Activated CD4-positive, alpha-beta T cell treated with anti-CD3 and anti-CD28 coated beads, Interleukin-2, amount 10 ng/mL, durations not matched to agents 24 days and 14 days (primary cell): ENCODE results near the gene CLDN1. TPM values are rescaled to one million over a fixed set of nuclear protein-coding genes. Genes with fewer than 3 reads are reported as not detected.
A peak's percentile ranks its signal among the peaks of the same experiment; 100 is the strongest.

ENCODE experiments used
- DNase-seq: peaks from one replicate; pipeline ENCODE4 v3.0.0; 2022
- H3K27ac Mint-ChIP-seq: one replicate; pipeline ENCODE4 v1.8.0; 2022; ENCODE audit warnings: mild to moderate bottlenecking, mixed read lengths
- H3K27me3 Mint-ChIP-seq: one replicate; pipeline ENCODE4 v1.8.0; 2022; ENCODE audit warnings: mixed read lengths
- H3K36me3 Mint-ChIP-seq: one replicate; pipeline ENCODE4 v1.8.0; 2022; ENCODE audit warnings: low read depth, mild to moderate bottlenecking, mixed read lengths
- H3K4me1 Mint-ChIP-seq: one replicate; pipeline ENCODE4 v1.8.0; 2021; ENCODE audit warnings: mixed read lengths
- H3K4me3 Mint-ChIP-seq: one replicate; pipeline ENCODE4 v1.8.0; 2022; ENCODE audit warnings: mild to moderate bottlenecking, moderate library complexity, mixed read lengths
- H3K9me3 Mint-ChIP-seq: one replicate; pipeline ENCODE4 v1.8.0; 2021; ENCODE audit warnings: mixed read lengths
- intact Hi-C: fragments of 100-400 bp; cut with micrococcal nuclease; formaldehyde crosslinking; loops from one replicate; pipeline ENCODE4 v1.15.1; 2023
- total RNA-seq: library from RNA; stranded (reverse); gene quantifications from 2 replicates; pipeline ENCODE4 v1.2.3, GENCODE V29; 2022

CLDN1 gene
- total RNA-seq, 1 donor from 2014 or later = 0.33 TPM

- H3K9me3 Mint-ChIP-seq = peaks cover 13% of the 10 kb centered on the region
- no peak for DNase-seq
- intact Hi-C loops = no loop called here
Measured at GRCh38 chr3:190345878-190346277, 23.6 kb upstream of the CLDN1 start.

GRCh38 chr3:190345027-190345821 is 23.0 kb upstream of the CLDN1 start:
- no peak for DNase-seq
- Mint-ChIP-seq H3K4me1 (no peaks in the 10 kb centered on the region), H3K36me3 (no peaks in the 10 kb centered on the region), H3K4me3 (no peak overlapping the region), H3K27me3 (peaks cover 6% of the 10 kb centered on the region), H3K27ac (no peak overlapping the region), H3K9me3 (peaks cover 13% of the 10 kb centered on the region)
- intact Hi-C loops = no loop called here

More at GRCh38 chr3:190345878-190346277, 23.6 kb upstream of the CLDN1 start:
- no peak overlapping the region for H3K27ac Mint-ChIP-seq
- peaks cover 6% of the 10 kb centered on the region for H3K27me3 Mint-ChIP-seq
- H3K4me3 Mint-ChIP-seq = no peak overlapping the region
- no peaks in the 10 kb centered on the region for H3K4me1 Mint-ChIP-seq
- H3K36me3 Mint-ChIP-seq = no peaks in the 10 kb centered on the region

- no peaks in the 10 kb centered on the region for H3K4me1 Mint-ChIP-seq
- intact Hi-C loops = no loop called here
- peaks cover 4% of the 10 kb centered on the region for H3K27me3 Mint-ChIP-seq
- peaks cover 4% of the 10 kb centered on the region for H3K9me3 Mint-ChIP-seq
- no peak overlapping the region for H3K27ac Mint-ChIP-seq
- H3K36me3 Mint-ChIP-seq = no peaks in the 10 kb centered on the region
- no peak for DNase-seq
- no peak overlapping the region for H3K4me3 Mint-ChIP-seq
Measured at GRCh38 chr3:190340071-190340470, 17.8 kb upstream of the CLDN1 start.

- Mint-ChIP-seq H3K4me1 (no peaks in the 10 kb centered on the region), H3K4me3 (no peak overlapping the region), H3K27me3 (peaks cover 4% of the 10 kb centered on the region), H3K27ac (no peak overlapping the region), H3K9me3 (peaks cover 4% of the 10 kb centered on the region), H3K36me3 (no peaks in the 10 kb centered on the region)
- no peak for DNase-seq
- intact Hi-C loops = no loop called here
Measured at GRCh38 chr3:190339130-190339529, 16.9 kb upstream of the CLDN1 start.

GRCh38 chr3:190338717-190339116 is 16.5 kb upstream of the CLDN1 start:
- Mint-ChIP-seq H3K4me3 (no peak overlapping the region), H3K9me3 (peaks cover 4% of the 10 kb centered on the region), H3K36me3 (no peaks in the 10 kb centered on the region), H3K27ac (no peak overlapping the region), H3K4me1 (no peaks in the 10 kb centered on the region), H3K27me3 (peaks cover 4% of the 10 kb centered on the region)
- DNase-seq = no peak
- intact Hi-C loops = no loop called here

GRCh38 chr3:190337301-190337700 is 15.1 kb upstream of the CLDN1 start:
- Mint-ChIP-seq H3K4me3 (no peak overlapping the region), H3K36me3 (no peaks in the 10 kb centered on the region), H3K27ac (no peak overlapping the region), H3K9me3 (peaks cover 4% of the 10 kb centered on the region), H3K27me3 (peaks cover 3% of the 10 kb centered on the region), H3K4me1 (no peaks in the 10 kb centered on the region)
- no peak for DNase-seq
- intact Hi-C loops = no loop called here

GRCh38 chr3:190336516-190337189 is 14.4 kb upstream of the CLDN1 start:
- Mint-ChIP-seq H3K27ac (no peak overlapping the region), H3K27me3 (peaks cover 3% of the 10 kb centered on the region), H3K4me3 (no peak overlapping the region), H3K4me1 (no peaks in the 10 kb centered on the region), H3K9me3 (peaks cover 4% of the 10 kb centered on the region), H3K36me3 (no peaks in the 10 kb centered on the region)
- intact Hi-C loops = no loop called here
- DNase-seq = no peak

- peaks cover 4% of the 10 kb centered on the region for H3K9me3 Mint-ChIP-seq
- peaks cover 6% of the 10 kb centered on the region for H3K27me3 Mint-ChIP-seq
- intact Hi-C loops = no loop called here
Measured at GRCh38 chr3:190333961-190334360, 11.7 kb upstream of the CLDN1 start.

GRCh38 chr3:190330936-190331734 is 8.9 kb upstream of the CLDN1 start:
- no peaks in the 10 kb centered on the region for H3K4me1 Mint-ChIP-seq
- intact Hi-C loops = no loop called here
- no peak overlapping the region for H3K4me3 Mint-ChIP-seq

More at GRCh38 chr3:190333961-190334360, 11.7 kb upstream of the CLDN1 start:
- Mint-ChIP-seq H3K27ac (no peak overlapping the region), H3K36me3 (no peaks in the 10 kb centered on the region), H3K4me3 (no peak overlapping the region), H3K4me1 (no peaks in the 10 kb centered on the region)
- DNase-seq = no peak

GRCh38 chr3:190326930-190327329 is 4.7 kb upstream of the CLDN1 start:
- H3K9me3 Mint-ChIP-seq = no peaks in the 10 kb centered on the region
- no peak overlapping the region for H3K27ac Mint-ChIP-seq
- no peak overlapping the region for H3K4me3 Mint-ChIP-seq
- peaks cover 14% of the 10 kb centered on the region for H3K27me3 Mint-ChIP-seq
- no peak for DNase-seq
- no peaks in the 10 kb centered on the region for H3K36me3 Mint-ChIP-seq
- intact Hi-C loops = loop anchor here (10.0 kb wide), 2 partner anchors 168 to 288 kb away; no protein-coding TSS in a partner anchor
- peaks cover 11% of the 10 kb centered on the region for H3K4me1 Mint-ChIP-seq

More at GRCh38 chr3:190330936-190331734, 8.9 kb upstream of the CLDN1 start:
- H3K27ac Mint-ChIP-seq = no peak overlapping the region
- H3K36me3 Mint-ChIP-seq = no peaks in the 10 kb centered on the region
- no peak for DNase-seq
- H3K9me3 Mint-ChIP-seq = no peaks in the 10 kb centered on the region
- H3K27me3 Mint-ChIP-seq = peaks cover 6% of the 10 kb centered on the region

- no peaks in the 10 kb centered on the region for H3K9me3 Mint-ChIP-seq
- no peak overlapping the region for H3K27ac Mint-ChIP-seq
- DNase-seq = no peak
- no peaks in the 10 kb centered on the region for H3K36me3 Mint-ChIP-seq
- peaks cover 19% of the 10 kb centered on the region for H3K27me3 Mint-ChIP-seq
- peaks cover 15% of the 10 kb centered on the region for H3K4me1 Mint-ChIP-seq
- no peak overlapping the region for H3K4me3 Mint-ChIP-seq
- intact Hi-C loops = loop anchor here (10.0 kb wide), 2 partner anchors 168 to 288 kb away; no protein-coding TSS in a partner anchor
Measured at GRCh38 chr3:190326361-190326760, 4.1 kb upstream of the CLDN1 start.

GRCh38 chr3:190325923-190326322 is 3.7 kb upstream of the CLDN1 start:
- Mint-ChIP-seq H3K36me3 (no peaks in the 10 kb centered on the region), H3K4me3 (no peak overlapping the region), H3K9me3 (no peaks in the 10 kb centered on the region), H3K27me3 (peaks cover 22% of the 10 kb centered on the region), H3K4me1 (peaks cover 16% of the 10 kb centered on the region), H3K27ac (no peak overlapping the region)
- DNase-seq = no peak
- intact Hi-C loops = loop anchor here (10.0 kb wide), 2 partner anchors 169 to 289 kb away; no protein-coding TSS in a partner anchor

GRCh38 chr3:190323246-190323626 is 990 bp upstream of the CLDN1 start:
- H3K4me3 Mint-ChIP-seq = peak overlapping the region; percentile 75

More at GRCh38 chr3:190323246-190323626, 990 bp upstream of the CLDN1 start:
- Mint-ChIP-seq H3K4me1 (peaks cover 31% of the 10 kb centered on the region), H3K36me3 (no peaks in the 10 kb centered on the region), H3K27me3 (peaks cover 22% of the 10 kb centered on the region), H3K27ac (no peak overlapping the region), H3K9me3 (no peaks in the 10 kb centered on the region)
- intact Hi-C loops = loop anchor here (2.0 to 10.0 kb wide), 3 partner anchors 98 to 292 kb away; no protein-coding TSS in a partner anchor
- DNase-seq = no peak
